RWPE1 (cell line): ENCODE results near the gene KLHL26.
"Not testable (repeated sequence)": the region's sequence is repeated elsewhere in the genome, so short reads cannot be mapped to it uniquely, and the experiment has no call there.

ENCODE experiments used
- CTCF ChIA-PET: fragments of 350-600 bp; sonication (Branson Sonifier 250); formaldehyde crosslinking; extraction: SDS; loops from one replicate; lab custom pipeline; 2021; lab: Yijun Ruan, JAX
- POLR2A ChIA-PET: fragments of 400-600 bp; formaldehyde crosslinking; extraction: SDS; loops from one replicate; lab custom pipeline; 2020; ENCODE audit warnings: antibody characterized with exemption; ENCODE audit not compliant: low non-redundant PET; lab: Yijun Ruan, JAX
- DNase-seq: peaks from one replicate; pipeline ENCODE4 v3.0.0; 2012; ENCODE audit warnings: low spot score
- H3K27ac ChIP-seq: fragments of 450-650 bp; 2 replicates; pipeline ENCODE4 v1.5.1; 2017
- TF ChIP-seq, protein P1 (sequence below): fragments of 450-650 bp; conservative IDR thresholded peaks from 2 replicates; pipeline ENCODE4 v1.5.1; 2017; ENCODE audit warnings: low read depth, mild to moderate bottlenecking

KLHL26 gene

GRCh38 chr19:18594824-18595373, 41.9 kb upstream of the KLHL26 start:
- CTCF ChIA-PET, result interaction anchor here (0.6 to 1.9 kb wide), 7 partner anchors 9 to 301 kb away, joined by 3 to 10 read pairs (median 3); no protein-coding TSS in a partner anchor
- TF ChIP-seq, protein P1, sequence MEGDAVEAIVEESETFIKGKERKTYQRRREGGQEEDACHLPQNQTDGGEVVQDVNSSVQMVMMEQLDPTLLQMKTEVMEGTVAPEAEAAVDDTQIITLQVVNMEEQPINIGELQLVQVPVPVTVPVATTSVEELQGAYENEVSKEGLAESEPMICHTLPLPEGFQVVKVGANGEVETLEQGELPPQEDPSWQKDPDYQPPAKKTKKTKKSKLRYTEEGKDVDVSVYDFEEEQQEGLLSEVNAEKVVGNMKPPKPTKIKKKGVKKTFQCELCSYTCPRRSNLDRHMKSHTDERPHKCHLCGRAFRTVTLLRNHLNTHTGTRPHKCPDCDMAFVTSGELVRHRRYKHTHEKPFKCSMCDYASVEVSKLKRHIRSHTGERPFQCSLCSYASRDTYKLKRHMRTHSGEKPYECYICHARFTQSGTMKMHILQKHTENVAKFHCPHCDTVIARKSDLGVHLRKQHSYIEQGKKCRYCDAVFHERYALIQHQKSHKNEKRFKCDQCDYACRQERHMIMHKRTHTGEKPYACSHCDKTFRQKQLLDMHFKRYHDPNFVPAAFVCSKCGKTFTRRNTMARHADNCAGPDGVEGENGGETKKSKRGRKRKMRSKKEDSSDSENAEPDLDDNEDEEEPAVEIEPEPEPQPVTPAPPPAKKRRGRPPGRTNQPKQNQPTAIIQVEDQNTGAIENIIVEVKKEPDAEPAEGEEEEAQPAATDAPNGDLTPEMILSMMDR, result no peak
- no peak overlapping the region; the same call in 1 of the 2 replicates for H3K27ac ChIP-seq
- POLR2A ChIA-PET, result no interaction called here
- DNase-seq, result no peak

- no peak for DNase-seq
- ChIA-PET POLR2A (no interaction called here), CTCF (interaction anchor here (0.6 to 1.8 kb wide), 3 partner anchors 8 to 301 kb away, joined by 3 to 10 read pairs (median 3); no protein-coding TSS in a partner anchor)
- H3K27ac ChIP-seq, result no peak overlapping the region
- TF ChIP-seq, protein P1, result no peak
Measured at GRCh38 chr19:18595475-18595874, 41.4 kb upstream of the KLHL26 start.

- CTCF ChIA-PET, result no interaction called here
Measured at GRCh38 chr19:18596752-18597157, 40.1 kb upstream of the KLHL26 start.

DNA sequence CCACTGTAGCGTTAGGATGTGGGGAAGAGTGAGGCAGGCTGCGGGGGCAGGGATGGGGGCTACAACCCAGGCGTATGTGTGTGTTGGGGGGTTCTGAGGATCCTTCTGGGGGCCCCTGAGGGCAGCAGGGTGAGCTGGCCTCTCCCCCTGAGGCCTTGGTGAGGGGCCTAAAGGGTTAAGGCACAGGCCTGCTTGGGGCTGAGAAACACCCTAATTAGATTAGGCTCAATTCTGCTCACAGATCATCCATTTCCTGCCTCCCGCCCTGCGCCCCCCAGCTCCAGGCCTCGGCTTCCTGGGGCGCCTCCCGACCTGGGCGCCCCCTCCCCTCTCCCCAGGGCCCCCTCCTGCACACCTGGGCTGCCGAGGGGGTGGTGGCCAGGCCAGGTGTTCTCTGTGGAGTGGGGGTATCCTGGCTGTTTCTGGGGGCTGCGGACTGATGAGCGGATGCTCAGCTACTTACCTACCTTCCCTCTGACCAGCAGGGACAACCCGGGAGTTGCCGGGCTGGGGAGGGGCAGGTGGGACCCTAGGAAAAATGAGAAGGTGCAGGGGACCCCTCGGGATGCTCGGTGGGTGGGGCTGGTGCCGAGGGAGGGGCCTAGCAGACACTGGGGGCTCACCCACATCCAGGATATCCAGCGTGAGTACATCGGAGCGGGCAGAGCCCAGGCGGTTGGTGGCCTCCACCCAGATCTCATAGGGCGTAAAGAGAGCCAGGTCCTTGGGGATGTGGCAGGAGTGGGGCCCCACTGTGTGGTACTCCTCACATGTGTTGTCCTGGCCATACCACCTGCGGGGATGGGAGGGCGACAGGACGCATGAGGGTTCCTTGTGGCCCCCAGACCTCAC, 38.8 kb upstream of the KLHL26 start:
- POLR2A ChIA-PET, result no interaction called here
- no peak overlapping the region for H3K27ac ChIP-seq
- TF ChIP-seq, protein P1, result no peak
- DNase-seq, result no peak
- CTCF ChIA-PET, result no interaction called here

More at GRCh38 chr19:18596752-18597157, 40.1 kb upstream of the KLHL26 start:
- DNase-seq, result peak; percentile 49
- POLR2A ChIA-PET, result no interaction called here
- TF ChIP-seq, protein P1, result no peak
- H3K27ac ChIP-seq, result no peak overlapping the region

DNA sequence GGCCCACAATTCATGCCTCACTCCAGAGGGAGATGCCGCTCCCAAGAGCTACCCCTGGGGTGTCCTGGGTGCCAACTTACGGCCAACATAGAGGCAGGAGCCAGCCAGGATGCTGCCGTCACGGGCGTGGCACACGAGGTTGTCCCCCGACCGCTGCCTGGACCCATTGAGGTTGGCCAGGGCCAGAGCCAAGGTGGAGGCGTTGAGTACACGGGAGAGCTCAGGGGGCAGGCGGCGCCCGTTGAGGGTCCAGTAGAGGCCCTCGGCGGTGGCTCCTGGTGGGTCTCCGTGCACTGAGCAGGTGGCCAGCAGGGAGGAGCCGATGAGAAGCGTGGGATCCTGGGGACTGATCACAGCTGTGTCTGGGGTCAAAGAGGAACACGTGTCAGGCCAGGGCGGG, 37.3 kb upstream of the KLHL26 start:
- POLR2A ChIA-PET, result no interaction called here
- TF ChIP-seq, protein P1, result no peak

DNA sequence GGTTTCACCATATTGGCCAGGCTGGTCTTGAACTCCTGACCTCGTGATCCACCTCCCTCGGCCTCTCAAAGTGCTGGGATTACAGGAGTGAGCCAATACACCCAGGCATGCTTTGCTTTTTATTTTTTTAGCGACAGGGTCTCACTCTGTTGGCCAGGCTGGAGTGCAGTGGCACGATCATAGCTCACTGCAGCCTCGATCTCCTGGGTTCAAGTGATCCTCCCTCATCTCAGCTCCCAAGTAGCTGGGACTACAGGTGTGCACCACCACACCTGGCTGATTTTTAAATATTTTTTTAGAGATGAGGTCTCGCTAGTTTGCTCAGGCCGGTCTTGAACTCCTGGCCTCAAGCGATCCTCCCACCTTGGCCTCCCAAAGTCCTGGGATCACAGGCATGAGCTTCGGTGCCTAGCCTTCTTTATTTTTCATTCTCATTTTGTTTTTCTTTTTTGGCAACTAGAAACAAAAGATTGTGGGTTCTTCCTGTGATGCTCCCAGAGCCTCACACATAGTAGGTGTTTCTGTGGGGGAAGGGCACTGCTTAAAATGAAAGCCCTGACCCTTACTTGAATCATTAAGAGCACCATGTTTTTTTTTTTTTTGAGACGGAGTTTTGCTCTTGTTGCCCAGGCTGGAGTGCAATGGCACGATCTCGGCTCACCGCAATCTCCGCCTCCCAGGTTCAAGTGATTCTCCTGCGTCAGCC, 36.0 kb upstream of the KLHL26 start:
- POLR2A ChIA-PET, H3K27ac ChIP-seq, CTCF ChIA-PET: not testable (repeated sequence)

More for the DNA sequence above, 37.3 kb upstream of the KLHL26 start:
- CTCF ChIA-PET, result interaction anchor here (0.6 kb wide), 1 partner anchor 75 kb away, joined by 3 read pairs; no protein-coding TSS in a partner anchor
- no peak for DNase-seq
- H3K27ac ChIP-seq, result no peak overlapping the region

More for the DNA sequence above, 36.0 kb upstream of the KLHL26 start:
- not testable (repeated sequence) for DNase-seq
